HG03442 (cell line): ENCODE results near the gene TAX1BP1.

Source experiments
- ATAC-seq: cut with Tn5 transposase; IDR thresholded peaks from one replicate; pipeline ENCODE4 v1.9.1; 2021; ENCODE audit warnings: mild to moderate bottlenecking, moderate library complexity; ENCODE audit not compliant: unreplicated experiment

The TAX1BP1 gene

GRCh38 chr7:27777662-27778061 is 37.7 kb downstream of the TAX1BP1 start:
- ATAC-seq, result no peak

DNA sequence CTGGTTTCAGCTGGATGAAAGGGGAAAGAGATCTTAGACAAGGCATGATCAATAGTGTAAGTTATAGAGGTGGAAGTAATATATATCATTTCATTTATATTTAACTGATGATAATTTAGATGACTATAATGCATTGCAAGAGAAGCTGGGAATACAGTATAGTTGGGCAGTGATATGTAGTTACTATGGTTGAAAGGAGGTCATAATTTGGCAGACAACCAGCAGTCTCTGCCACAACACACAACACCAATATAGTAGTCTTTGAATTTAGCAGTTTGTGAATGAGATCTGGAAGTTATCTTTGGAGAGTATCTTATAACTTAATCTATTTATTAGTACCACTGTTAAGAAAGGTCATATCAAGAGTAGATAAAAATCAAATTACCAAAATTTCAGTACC is 39.9 kb downstream of the TAX1BP1 start:
- ATAC-seq, result no peak

DNA sequence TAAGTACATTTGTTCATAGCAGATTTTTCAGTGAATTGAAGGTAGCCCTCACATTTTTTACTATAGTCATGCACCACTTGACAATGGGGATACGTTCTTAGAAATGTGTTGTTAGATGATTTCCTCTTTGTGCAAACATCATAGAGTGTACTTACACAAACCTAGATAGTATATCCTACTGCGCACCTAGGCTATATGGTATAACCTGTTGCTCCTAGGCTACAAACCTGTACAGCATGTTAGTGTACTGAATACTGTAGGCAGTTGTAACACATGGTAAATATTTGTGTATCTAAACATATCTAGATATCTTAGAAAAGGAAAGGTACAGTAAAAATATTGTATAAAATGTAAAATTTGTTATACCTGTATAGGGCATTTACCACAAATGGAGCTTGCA is 41.2 kb downstream of the TAX1BP1 start:
- ATAC-seq, result no peak

DNA sequence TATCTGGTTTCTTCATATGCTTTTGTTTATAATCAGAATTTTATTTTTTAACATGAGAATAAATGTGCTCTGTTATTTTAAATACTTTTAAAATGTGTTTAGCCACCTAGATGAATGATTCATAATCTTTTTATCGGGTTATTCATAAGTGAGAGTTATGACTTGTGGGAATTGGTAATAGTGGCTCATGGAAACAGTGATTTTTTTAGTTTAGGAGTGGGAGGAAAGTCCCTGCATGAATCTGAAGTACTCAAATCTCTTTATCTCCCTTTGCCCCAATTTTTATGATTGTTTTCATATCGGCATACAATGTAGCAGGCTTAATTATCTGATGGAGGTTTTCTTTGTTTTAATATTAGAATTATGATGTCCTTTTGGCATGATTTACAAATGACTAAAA is 42.9 kb downstream of the TAX1BP1 start:
- no peak for ATAC-seq

GRCh38 chr7:27784399-27785053 is 44.6 kb downstream of the TAX1BP1 start:
- ATAC-seq, result no peak

DNA sequence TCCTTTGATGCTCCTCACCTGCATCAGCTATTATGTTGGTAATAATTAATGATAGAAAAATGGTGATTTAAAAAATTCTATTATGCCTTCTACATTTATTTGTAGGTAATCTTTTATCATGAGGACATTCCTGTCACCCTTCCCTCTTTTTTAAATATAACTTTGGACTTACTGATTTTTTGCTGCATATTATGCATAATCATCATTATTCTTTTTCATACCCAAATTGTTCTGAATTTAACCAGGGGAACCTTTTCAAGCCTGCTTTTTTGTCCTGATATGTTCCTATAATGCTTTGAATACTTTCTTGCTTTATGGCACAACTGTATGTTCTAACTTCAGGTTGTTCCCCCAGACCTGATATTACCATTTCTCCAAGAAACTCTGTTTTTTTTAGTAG is 48.5 kb downstream of the TAX1BP1 start:
- ATAC-seq, result no peak

DNA sequence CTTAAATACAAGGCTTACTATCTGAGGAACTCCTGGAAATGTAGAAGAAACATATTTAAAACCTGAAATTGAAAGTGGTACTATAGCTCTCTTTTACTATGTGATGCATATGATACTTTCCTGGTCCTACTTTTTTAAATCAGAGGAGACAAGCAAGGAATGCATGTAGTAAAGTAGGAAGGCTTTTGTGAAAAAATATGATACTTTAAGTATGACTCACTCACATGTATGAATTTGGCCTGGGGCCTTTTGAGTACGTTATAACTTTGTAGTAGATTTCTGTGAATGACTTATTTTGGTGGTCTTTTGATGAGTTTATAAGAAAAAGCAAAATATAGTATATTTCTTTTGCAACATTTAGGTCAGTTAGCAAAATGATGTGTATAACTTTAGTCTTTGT is 53.8 kb downstream of the TAX1BP1 start:
- no peak for ATAC-seq

GRCh38 chr7:27795977-27796376 is 56.0 kb downstream of the TAX1BP1 start:
- ATAC-seq, result no peak

DNA sequence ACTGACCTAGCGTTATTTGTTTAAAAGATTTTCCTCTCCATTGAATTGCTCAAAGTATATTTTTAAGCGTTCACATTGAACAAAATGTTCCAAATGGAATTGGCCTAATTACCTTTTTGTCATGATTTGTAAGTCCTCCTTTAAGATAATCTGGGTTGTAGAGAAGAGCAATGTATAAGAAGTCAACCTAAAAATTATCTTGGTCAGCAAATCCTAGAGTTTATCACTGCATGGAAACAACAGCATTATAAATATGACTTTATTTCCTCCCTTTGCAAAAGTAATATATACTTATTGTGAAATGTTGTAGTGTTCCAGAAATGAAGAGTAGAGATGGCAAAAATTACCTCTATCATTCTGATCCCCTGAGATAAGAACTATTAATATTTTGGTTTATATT is 59.2 kb downstream of the TAX1BP1 start:
- ATAC-seq, result no peak

DNA sequence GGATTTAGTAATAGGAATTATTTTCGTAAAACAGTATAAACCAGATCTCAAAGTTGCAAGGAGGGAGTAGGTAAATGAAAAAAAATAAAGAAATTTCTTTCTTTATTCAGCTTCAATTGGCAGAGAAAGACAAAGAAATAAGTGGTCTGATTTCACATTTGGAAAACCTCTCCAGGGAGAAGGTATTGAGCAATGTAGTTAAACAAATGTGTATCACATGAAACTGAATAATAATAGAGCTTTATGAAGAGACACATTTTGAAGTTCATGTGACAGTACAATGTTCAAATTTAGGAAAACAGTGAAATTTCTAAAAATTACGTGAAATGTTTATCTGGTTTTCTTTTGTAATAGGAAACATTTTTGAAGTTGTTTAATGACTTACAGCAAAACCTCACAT is 63.0 kb downstream of the TAX1BP1 start:
- ATAC-seq, result no peak

DNA sequence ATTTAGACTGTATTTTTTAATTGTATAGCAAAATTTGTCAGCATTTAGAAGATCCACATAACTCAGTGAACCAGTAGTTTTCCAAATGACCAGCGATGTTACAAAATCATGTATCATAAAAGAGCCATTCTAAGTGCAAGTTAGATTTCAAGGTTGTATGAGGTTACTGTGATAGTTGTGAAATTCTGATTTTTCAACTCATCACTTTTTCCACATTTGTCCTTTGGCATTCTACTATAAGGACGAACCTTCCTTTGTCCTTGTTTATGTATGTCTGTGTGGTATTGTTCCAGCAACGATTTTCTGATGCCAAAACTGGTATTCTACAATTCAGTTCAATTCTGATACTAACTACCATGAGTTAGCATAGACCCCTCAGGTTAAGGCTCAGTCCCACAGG is 64.2 kb downstream of the TAX1BP1 start:
- ATAC-seq, result no peak

- ATAC-seq, result no peak
These were observed 68.7 kb downstream of the TAX1BP1 start for GRCh38 chr7:27808626-27809025.

DNA sequence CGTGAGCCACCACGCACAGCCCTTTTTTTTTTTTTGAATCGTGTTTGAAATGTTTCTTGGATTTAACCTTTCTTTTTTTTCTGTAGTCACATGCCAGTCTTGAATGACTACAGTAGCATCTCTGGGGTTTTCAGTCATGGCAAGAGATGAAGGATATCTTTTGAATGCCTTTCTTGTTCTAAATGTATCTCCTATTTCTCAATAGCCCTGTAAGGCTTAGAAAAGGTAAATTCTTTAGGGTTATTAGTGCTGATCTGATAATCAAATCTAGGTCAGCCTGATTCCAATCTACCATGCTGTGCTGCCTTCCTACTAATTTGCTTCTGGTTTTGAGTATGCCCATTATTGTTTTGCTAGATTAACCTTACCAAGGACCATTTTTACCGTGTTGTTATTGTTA is 70.2 kb downstream of the TAX1BP1 start:
- no peak for ATAC-seq

DNA sequence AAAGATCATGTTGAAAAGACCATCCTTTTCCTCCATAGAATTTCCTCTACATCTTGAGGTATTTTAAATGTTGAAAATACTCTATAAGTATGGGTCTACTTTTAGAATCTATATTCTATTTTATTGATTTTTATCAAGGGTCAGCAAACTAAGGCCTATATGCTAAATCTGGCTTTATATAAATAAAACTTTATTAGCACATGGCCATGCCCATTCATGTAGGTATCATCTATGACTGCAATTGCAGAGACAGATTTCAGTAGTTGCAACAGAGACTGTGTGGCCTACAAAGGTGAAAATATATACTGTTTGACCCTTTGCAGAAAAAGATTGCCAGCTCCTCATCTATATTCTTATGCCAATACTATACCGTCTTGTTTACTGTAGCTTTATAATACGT is 72.7 kb downstream of the TAX1BP1 start:
- no peak for ATAC-seq

DNA sequence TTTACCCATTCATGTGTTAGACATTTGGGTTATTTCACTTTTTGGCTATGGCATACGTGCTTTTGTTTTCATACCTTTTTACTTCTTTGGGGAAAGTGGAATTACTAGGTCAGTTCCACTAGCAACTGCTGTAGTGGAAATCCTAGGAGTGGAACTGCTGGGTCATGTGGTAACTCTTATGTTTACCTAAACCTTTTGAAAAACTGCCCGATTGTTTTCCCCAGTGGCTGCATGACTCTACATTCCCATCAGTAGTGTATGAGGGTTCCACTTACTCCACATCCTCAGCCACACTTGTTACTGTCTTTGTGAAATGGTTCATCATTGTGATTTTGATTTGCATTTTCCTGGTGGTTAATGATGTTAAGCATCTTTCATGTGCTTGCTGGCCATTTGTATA is 82.3 kb downstream of the TAX1BP1 start:
- ATAC-seq, result no peak

DNA sequence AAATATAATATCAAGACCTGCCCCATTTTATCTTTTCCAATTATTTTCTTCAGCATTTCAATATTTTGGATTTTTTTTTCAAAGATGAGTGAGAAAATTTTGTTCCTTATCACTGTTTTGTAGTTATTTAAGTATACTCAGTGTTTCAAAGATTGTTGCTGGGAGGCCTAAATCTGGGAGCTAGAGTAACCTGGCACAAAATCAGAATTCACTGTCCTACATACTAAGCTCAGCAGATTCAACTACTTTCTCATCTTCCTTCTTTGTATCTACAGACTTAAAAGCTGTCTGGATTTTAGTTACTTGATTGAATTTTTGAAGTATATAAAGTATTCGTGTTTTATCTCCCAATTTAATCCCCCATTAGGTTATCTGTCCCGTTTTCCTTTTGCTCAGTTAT is 85.9 kb downstream of the TAX1BP1 start:
- ATAC-seq, result no peak

DNA sequence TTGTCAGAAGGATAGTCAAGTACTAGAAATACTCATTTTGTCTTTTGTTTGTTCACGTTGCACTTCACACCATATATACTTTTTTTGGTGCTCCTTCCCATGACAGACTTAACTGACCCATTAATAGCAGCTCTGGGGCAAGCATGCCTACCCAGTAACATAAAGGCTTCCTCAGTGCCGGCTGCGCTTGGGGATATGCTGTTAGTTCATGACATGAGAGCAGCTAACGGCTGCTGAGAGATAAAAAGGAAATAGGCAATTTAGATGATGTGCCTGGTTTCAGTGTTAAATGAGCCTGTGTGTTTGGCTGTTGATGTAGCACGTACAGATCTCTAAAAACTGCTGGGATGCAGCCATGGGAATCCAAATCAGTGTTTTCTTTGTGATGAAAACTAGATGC is 86.4 kb downstream of the TAX1BP1 start:
- ATAC-seq, result no peak

DNA sequence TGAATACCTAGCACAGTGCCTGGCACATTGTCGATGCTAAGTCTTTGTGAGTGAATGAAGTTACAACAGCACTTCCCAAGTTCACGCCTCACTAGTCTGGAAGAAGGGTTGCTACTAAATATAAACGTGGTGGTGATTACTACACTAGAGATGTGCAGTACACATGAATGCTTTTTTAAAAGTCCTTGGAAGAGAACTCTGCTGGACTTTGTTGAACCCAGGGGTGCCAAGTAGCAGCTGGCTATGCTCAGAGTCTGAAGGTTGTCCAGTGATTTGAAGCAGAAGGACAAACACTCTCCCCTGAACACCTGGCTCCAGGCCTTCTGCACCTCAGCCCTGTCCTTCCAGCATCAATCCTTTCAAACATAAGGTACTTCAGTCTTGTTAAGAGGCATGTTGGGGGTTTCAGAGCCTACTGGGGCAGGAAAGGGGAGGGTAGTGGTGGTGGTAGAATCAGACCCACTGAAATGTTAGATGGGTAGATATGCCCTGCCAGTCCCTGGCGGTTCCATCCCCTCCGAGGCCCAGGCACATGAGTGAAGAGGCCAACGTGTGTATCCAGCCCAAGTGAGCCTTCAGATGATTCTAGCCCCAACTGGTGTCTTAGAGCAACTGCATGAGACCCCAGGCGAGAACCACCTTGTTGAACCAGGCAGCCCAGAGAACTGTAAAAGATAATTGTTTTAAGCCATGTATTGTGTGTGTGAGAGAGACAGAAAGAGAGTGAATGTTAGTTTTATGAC is 94.4 kb downstream of the TAX1BP1 start:
- no peak for ATAC-seq

- no peak for ATAC-seq
These were observed 95.4 kb downstream of the TAX1BP1 start for GRCh38 chr7:27835376-27835775.

- no peak for ATAC-seq
These were observed 96.6 kb downstream of the TAX1BP1 start for GRCh38 chr7:27836536-27836935.

DNA sequence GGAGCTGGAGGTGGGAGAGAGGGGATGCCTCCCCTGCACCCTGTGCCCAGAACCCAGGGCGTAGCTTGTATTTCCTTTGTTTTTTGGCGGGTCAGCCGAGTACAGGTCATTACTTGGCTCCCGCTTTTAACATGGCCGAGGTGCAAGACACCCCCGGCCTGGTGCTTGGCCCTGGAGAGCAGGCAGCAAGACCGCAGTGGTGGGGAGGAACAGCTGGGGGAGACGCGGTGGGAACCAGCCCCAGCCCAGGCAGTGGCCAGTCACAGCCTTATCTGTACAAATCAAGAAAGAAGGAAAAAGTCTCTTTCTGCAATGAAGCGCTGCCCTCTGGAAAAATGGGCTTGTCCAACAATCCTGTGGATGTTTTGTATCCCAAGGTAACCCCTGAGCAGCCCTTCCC is 99.1 kb downstream of the TAX1BP1 start:
- ATAC-seq, result no peak

DNA sequence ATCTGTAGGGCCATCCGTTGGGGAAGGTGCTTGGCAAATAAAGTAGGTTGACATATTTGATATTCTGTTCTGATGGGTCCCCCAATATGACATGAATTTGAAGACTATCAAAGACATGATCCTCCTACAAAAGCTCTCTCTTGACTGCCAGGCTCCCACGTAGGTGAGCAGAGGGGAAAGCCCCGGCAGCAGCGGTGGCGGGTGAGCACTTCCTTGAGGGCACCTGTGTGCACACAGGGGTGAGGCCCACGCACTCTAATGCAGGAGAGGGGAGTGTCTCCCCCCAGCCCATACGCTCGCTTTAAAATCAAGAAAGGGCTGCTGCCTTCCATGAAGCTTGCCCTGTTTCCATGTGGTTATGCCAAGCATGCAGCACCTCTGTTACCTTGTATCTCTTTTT is 100.4 kb downstream of the TAX1BP1 start:
- no peak for ATAC-seq
